ACC112 (cell line): ENCODE data around the gene IQGAP3.

Experiments
- H2AFZ ChIP-seq: fragments of 200-600 bp; sonication (generic); one replicate; pipeline ENCODE4 v1.6.0; 2017; ENCODE audit warnings: antibody characterized with exemption, low read length; ENCODE audit not compliant: unreplicated experiment
- H3K27ac ChIP-seq: fragments of 200-600 bp; sonication (generic); 2 replicates; pipeline ENCODE4 v1.5.1; 2014; ENCODE audit warnings: low read depth, mild to moderate bottlenecking, antibody characterized with exemption, low read length, moderate library complexity
- H3K27me3 ChIP-seq: fragments of 200-600 bp; sonication (generic); 2 replicates; pipeline ENCODE4 v1.6.1; 2014; ENCODE audit warnings: mild to moderate bottlenecking, antibody characterized with exemption, low read length, moderate library complexity, mixed read lengths; ENCODE audit not compliant: insufficient read depth
- H3K36me3 ChIP-seq: fragments of 200-600 bp; sonication (generic); 2 replicates; pipeline ENCODE4 v1.6.1; 2016; ENCODE audit warnings: mild to moderate bottlenecking, antibody characterized with exemption, low read length, moderate library complexity, mixed read lengths; ENCODE audit not compliant: insufficient read depth
- H3K4me1 ChIP-seq: fragments of 200-600 bp; sonication (generic); one replicate; pipeline ENCODE4 v1.6.1; 2016; ENCODE audit warnings: low read length, mixed read lengths; ENCODE audit not compliant: insufficient read depth, unreplicated experiment, control insufficient read depth
- H3K4me3 ChIP-seq: fragments of 200-600 bp; sonication (generic); 2 replicates; pipeline ENCODE4 v1.5.1; 2014; ENCODE audit warnings: mild to moderate bottlenecking, low read depth, low read length
- H3K79me2 ChIP-seq: fragments of 200-600 bp; sonication (generic); one replicate; pipeline ENCODE4 v1.6.0; 2016; ENCODE audit warnings: low read length; ENCODE audit not compliant: control insufficient read depth, unreplicated experiment, insufficient read depth

Gene IQGAP3

DNA sequence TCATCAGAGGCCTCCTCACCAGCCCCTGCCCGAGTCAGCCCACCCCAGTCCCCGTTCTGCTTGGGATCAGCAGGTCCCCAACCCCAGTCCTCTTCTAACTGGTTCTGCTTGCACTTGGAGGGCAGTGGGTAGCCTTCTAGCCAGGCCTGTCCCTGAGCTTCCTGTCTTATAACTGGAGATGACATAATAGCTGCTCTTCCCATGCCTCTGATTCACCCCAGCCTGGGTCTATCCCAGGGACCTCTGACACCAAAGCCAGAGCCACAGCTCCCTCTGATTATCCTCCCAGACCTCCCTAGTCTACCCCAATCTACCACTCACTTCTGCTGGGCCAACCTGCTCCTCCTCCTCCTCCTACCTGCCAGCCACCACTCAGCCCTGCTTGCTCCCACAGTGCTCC is 31.4 kb downstream of the IQGAP3 start:
- peaks cover 18% of the 10 kb centered on the region; the same call in 1 of the 2 replicates for H3K36me3 ChIP-seq
- H3K27ac ChIP-seq, result no peak overlapping the region
- H3K27me3 ChIP-seq, result no peaks in the 10 kb centered on the region
- no peak overlapping the region for H3K4me3 ChIP-seq
- no peaks in the 10 kb centered on the region for H3K79me2 ChIP-seq
- H2AFZ ChIP-seq, result no peak overlapping the region
- H3K4me1 ChIP-seq, result no peaks in the 10 kb centered on the region

- H3K27ac ChIP-seq, result no peak overlapping the region
- H3K36me3 ChIP-seq, result peaks cover 18% of the 10 kb centered on the region; the same call in 1 of the 2 replicates
- no peak overlapping the region for H3K4me3 ChIP-seq
- no peaks in the 10 kb centered on the region for H3K27me3 ChIP-seq
- no peaks in the 10 kb centered on the region for H3K79me2 ChIP-seq
- no peaks in the 10 kb centered on the region for H3K4me1 ChIP-seq
- no peak overlapping the region for H2AFZ ChIP-seq
These were observed 32.5 kb downstream of the IQGAP3 start for GRCh38 chr1:156539818-156540355.

DNA sequence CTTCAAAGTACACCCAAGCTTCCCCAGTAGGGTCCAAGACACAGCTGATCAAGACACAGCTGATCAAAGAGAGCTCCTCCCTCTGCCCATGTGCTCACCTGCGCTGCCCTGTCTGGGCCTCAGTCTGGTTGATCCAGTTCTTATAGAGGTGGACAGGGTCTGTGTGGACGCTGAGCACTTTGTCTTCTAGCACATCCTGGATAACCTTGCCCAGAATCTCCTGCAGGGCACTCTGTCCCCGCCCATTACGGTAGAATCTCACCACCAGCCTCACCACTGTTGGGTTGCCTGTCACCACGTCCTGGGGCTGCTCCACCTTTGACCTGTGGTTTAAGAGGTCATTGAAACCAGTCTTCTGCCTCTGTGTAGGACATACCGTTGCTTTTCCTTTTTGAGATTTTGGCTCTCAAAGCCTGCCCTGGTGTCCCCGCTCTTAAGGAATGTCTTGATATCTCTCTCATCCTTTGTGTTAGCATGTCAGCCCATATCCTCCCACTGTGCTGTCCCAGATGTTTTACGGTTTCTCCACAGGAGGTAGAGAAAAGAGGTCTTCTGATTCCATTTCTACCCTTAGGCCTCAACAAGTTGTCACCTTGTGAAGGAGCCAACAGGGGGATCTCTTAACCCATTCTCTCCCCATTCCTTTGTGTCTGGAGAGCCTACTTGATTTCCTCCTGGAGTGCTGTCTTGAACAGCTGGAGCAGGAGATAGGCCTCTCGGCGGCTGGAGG is 33.5 kb downstream of the IQGAP3 start:
- Histone ChIP-seq H3K36me3 (peaks cover 14% of the 10 kb centered on the region; the same call in 1 of the 2 replicates), H3K27me3 (no peaks in the 10 kb centered on the region), H3K79me2 (no peaks in the 10 kb centered on the region), H2AFZ (no peak overlapping the region), H3K27ac (no peak overlapping the region), H3K4me3 (no peak overlapping the region), H3K4me1 (no peaks in the 10 kb centered on the region)

GRCh38 chr1:156537027-156537426 is 35.3 kb downstream of the IQGAP3 start:
- H3K36me3 ChIP-seq, result peaks cover 14% of the 10 kb centered on the region; the same call in 1 of the 2 replicates
- H3K4me1 ChIP-seq, result no peaks in the 10 kb centered on the region
- no peak overlapping the region for H3K27ac ChIP-seq
- H3K79me2 ChIP-seq, result no peaks in the 10 kb centered on the region
- no peak overlapping the region for H3K4me3 ChIP-seq
- no peaks in the 10 kb centered on the region for H3K27me3 ChIP-seq
- H2AFZ ChIP-seq, result no peak overlapping the region

DNA sequence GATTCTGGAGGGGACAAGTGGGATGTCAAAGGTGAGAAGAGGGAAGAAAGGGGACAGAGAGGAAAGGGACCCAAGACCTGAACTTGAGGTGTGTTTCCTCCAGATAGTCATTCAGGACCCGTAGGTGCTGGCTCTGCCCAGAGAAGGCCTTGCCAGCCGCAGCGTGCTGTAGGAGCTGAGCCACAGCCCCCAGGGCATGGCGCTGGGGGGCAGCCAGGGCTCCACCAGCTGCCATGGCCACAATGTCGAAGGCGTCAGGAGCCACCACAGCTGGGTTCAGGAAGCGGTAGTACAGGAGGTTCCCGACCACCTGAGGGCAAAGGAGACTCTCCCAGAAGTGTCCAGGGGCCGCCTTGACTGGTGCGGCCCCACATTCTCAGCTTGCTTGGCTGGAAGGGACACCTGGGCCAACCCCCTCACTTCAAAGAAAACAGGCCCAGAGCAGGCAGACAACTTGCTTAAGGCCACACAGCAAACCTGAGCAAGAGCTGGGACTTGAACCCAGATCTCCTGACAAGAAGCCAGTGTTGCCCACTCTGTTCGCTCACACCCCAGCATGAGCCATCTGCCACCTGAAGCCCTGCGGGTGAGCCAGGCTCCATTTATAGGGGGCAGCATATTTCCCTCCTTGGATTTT is 37.8 kb downstream of the IQGAP3 start:
- Histone ChIP-seq H3K79me2 (no peaks in the 10 kb centered on the region), H3K27me3 (no peaks in the 10 kb centered on the region), H3K4me1 (no peaks in the 10 kb centered on the region), H3K27ac (no peak overlapping the region), H2AFZ (no peak overlapping the region), H3K4me3 (no peak overlapping the region), H3K36me3 (peaks cover 14% of the 10 kb centered on the region; the same call in 1 of the 2 replicates)

- Histone ChIP-seq H3K79me2 (no peaks in the 10 kb centered on the region), H3K36me3 (peaks cover 10% of the 10 kb centered on the region; the same call in 1 of the 2 replicates), H3K4me3 (no peak overlapping the region), H3K4me1 (no peaks in the 10 kb centered on the region), H3K27me3 (no peaks in the 10 kb centered on the region), H3K27ac (no peak overlapping the region), H2AFZ (no peak overlapping the region)
These were observed 38.7 kb downstream of the IQGAP3 start for GRCh38 chr1:156533568-156534220.

DNA sequence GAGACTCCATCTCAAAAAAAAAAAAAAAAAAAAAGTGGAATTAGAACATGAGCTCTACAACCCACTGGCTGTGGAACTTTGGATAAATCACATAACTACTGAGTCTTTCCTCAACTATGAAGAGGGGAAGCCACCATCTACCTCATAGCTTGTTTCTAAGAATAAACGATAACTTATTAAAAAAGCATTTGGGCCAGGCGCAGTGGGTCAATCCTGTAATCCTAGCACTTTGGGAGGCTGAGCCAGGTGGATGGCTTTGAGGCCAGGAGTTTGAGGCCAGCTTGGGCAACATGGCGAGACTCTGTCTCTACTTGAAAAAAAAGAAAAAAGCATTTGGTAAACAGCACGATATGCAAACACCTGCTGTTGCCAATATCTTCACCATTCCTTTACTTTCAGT is 40.0 kb downstream of the IQGAP3 start:
- Histone ChIP-seq H2AFZ (no peak overlapping the region), H3K27me3 (no peaks in the 10 kb centered on the region), H3K36me3 (peaks cover 9% of the 10 kb centered on the region; the same call in 1 of the 2 replicates), H3K79me2 (no peaks in the 10 kb centered on the region), H3K4me3 (no peak overlapping the region), H3K27ac (no peak overlapping the region), H3K4me1 (no peaks in the 10 kb centered on the region)

DNA sequence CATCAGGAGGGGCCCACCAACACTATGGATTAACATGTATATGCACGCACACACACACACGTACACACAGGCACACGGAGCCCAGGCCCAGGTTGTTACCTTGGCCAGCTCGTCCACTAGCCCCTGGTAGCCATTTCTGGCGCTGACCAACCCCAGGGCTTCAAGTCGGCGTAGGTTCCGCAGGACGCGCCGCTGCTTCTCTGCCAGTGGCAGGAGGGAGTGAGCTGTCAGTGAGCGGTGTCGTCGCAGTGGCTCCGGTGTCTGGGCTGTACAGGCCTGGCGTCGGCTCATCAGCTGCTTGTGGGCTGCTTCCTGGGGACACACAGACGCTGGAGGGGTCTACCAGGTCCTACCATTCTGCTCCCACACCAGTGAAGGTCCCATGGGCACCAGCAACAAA is 42.4 kb downstream of the IQGAP3 start:
- H3K36me3 ChIP-seq, result peaks cover 5% of the 10 kb centered on the region; the same call in 1 of the 2 replicates
- H3K4me1 ChIP-seq, result no peaks in the 10 kb centered on the region
- H2AFZ ChIP-seq, result no peak overlapping the region
- H3K79me2 ChIP-seq, result no peaks in the 10 kb centered on the region
- H3K4me3 ChIP-seq, result no peak overlapping the region
- H3K27ac ChIP-seq, result no peak overlapping the region
- H3K27me3 ChIP-seq, result no peaks in the 10 kb centered on the region

DNA sequence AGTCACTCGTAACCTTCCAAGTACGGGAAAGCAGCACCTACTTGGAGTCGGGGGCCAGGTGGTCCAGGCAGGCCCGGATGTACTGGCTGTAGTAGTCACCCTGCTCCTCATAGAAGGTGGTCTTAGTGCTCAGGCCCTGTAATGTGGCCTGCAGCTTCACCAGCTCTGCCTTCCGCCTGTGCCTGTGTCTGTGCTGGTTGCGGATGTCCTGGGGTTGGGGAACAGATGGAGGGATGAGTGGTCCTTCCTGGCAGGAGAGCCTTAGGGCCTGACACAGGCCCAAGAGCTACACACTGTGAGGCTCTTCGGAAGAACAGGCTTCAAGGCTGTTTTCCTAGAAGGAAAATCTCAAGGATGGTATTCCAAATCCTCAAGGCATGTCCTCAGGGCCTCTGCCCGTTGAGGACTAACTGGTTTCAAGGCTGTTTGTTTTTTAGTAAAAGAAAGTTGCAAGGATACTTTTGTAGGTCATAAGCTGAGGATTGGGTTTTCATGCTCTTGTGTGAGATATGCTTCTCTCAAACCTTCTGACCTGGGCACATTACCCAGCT is 43.4 kb downstream of the IQGAP3 start:
- H2AFZ ChIP-seq, result no peak overlapping the region
- H3K27me3 ChIP-seq, result no peaks in the 10 kb centered on the region
- H3K4me3 ChIP-seq, result no peak overlapping the region
- H3K36me3 ChIP-seq, result peaks cover 5% of the 10 kb centered on the region; the same call in 1 of the 2 replicates
- H3K79me2 ChIP-seq, result no peaks in the 10 kb centered on the region
- no peaks in the 10 kb centered on the region for H3K4me1 ChIP-seq
- H3K27ac ChIP-seq, result no peak overlapping the region

- Histone ChIP-seq H2AFZ (no peak overlapping the region), H3K36me3 (peaks cover 5% of the 10 kb centered on the region; the same call in 1 of the 2 replicates), H3K4me3 (no peak overlapping the region), H3K27ac (no peak overlapping the region), H3K79me2 (no peaks in the 10 kb centered on the region), H3K27me3 (no peaks in the 10 kb centered on the region), H3K4me1 (no peaks in the 10 kb centered on the region)
These were observed 44.1 kb downstream of the IQGAP3 start for GRCh38 chr1:156528231-156528630.
